ENCODE results near the gene FRMD8. TPM values are rescaled to one million over a fixed set of nuclear protein-coding genes. Genes with fewer than 3 reads are reported as not detected.

FRMD8 gene
- total and polyA plus RNA-seq, 2 experiments from 2014 or later: 25.4 to 106 TPM

DNA sequence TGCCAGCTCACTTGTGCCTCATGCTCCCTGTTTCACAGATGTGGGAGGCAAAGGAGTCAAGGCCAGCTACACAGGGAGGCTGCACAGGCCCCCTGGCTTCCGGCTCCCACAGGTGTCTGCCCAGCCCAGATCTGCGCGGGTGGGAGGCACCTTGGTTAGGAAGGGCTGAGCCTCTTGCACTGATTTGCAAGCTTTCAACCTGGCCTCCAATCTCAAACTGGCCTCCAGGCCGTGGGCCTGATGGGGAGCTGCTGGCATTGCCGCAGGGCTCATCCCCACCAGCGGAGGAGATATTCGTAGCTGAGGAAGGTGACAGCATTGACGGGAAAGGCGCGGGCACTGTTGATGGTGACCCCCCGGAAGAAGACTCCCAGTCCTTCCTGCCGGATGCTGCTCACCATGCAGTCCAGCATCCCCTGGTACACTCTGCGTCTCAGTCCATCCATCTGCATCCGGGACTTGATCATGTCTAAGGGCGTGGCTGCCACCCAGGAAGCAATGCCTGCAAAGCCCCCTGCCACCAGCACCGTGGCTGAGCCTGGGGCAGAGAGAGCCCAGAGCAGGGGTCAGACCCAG, 10.2 kb upstream of the FRMD8 start:
- H3K4me1 ChIP-seq (ENCODE audit: insufficient read depth): peaks cover 6% of the 10 kb centered on the region
- WGBS, 2 experiments (ENCODE audit: low coverage in 1 of 2, low lambda C conversion rate in 2 of 2, missing lambda C conversion rate in 2 of 2): 92 to 94% methylated on average over 13 to 16 of the region's 16 CpGs
- H3K79me2 ChIP-seq (ENCODE audit: insufficient read depth): peaks cover 6% of the 10 kb centered on the region

DNA sequence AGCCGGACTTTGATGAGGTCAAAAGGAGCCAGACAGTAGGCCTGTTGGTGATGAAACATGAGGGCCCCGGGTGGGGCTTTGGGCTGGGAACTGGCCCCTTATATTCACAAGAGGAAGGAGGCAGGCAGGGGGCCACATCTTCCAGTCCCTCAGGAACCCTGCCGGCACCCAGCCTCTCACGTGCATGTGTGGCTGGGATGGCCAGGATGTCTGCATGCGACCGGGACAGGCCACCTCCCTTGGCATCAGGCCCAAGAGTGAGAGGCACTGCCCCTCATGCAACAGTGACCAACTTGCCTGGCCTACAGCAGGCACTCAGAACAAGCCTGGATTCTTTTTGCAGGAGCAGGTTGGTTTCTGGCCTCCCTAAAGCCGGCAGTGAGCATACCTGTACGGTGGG, 9.4 kb upstream of the FRMD8 start:
- Histone ChIP-seq H3K4me1 (ENCODE audit: insufficient read depth) (peaks cover 8% of the 10 kb centered on the region), H4K20me1 (ENCODE audit: insufficient read depth) (no peaks in the 10 kb centered on the region), H3K79me2 (ENCODE audit: insufficient read depth) (peaks cover 10% of the 10 kb centered on the region), H3K9me2 (ENCODE audit: insufficient read depth) (no peaks in the 10 kb centered on the region), H3K4me3 (no peak overlapping the region), H3K27ac (no peak overlapping the region), H3K9me3 (ENCODE audit: low read depth) (no peaks in the 10 kb centered on the region), H3K9ac (no peak overlapping the region), H3K27me3 (replicated peaks; ENCODE audit: insufficient read depth) (no peaks in the 10 kb centered on the region), H3K36me3 (ENCODE audit: low read depth) (no peaks in the 10 kb centered on the region), H2AFZ (no peak overlapping the region), H3F3A (ENCODE audit: insufficient read depth) (peaks cover under 1% of the 10 kb centered on the region; the same call in 1 of the 2 replicates), H3K4me2 (ENCODE audit: unreplicated experiment) (no peak overlapping the region)
- in situ Hi-C loops (cut with MboI): loop anchor here (10.0 kb wide), 1 partner anchor 138 kb away; no protein-coding TSS in a partner anchor
- WGBS, 2 experiments (ENCODE audit: low coverage in 1 of 2, low lambda C conversion rate in 2 of 2, missing lambda C conversion rate in 2 of 2): 49 to 60% methylated on average over 8 of the region's 8 CpGs
- no peak for DNase-seq
- no peak for TF ChIP-seq EZH2phosphoT487 (IDR thresholded peaks at IDR 0.05; ENCODE audit: insufficient read depth, low read depth)
- no peak for TF ChIP-seq EZH2 (IDR thresholded peaks at IDR 0.05; ENCODE audit: insufficient read depth, poor library complexity, severe bottlenecking)

More for the DNA sequence above, 10.2 kb upstream of the FRMD8 start:
- no peaks in the 10 kb centered on the region for H3K9me3 ChIP-seq (ENCODE audit: low read depth)
- H4K20me1 ChIP-seq (ENCODE audit: insufficient read depth): no peaks in the 10 kb centered on the region
- DNase-seq: no peak
- no peaks in the 10 kb centered on the region for H3K9me2 ChIP-seq (ENCODE audit: insufficient read depth)
- no peak overlapping the region for H3K4me2 ChIP-seq (ENCODE audit: unreplicated experiment)
- no peak overlapping the region for H3K4me3 ChIP-seq
- peaks cover 9% of the 10 kb centered on the region for H3F3A ChIP-seq (ENCODE audit: insufficient read depth)
- H3K27me3 ChIP-seq (replicated peaks; ENCODE audit: insufficient read depth): no peaks in the 10 kb centered on the region
- no peaks in the 10 kb centered on the region for H3K36me3 ChIP-seq (ENCODE audit: low read depth)
- H3K27ac ChIP-seq: no peak overlapping the region
- TF ChIP-seq EZH2 (IDR thresholded peaks at IDR 0.05; ENCODE audit: insufficient read depth, poor library complexity, severe bottlenecking) (no peak), EZH2phosphoT487 (IDR thresholded peaks at IDR 0.05; ENCODE audit: insufficient read depth, low read depth) (no peak)
- no peak overlapping the region for H2AFZ ChIP-seq
- in situ Hi-C loops (cut with MboI): loop anchor here (10.0 kb wide), 1 partner anchor 139 kb away; no protein-coding TSS in a partner anchor
- no peak overlapping the region for H3K9ac ChIP-seq

DNA sequence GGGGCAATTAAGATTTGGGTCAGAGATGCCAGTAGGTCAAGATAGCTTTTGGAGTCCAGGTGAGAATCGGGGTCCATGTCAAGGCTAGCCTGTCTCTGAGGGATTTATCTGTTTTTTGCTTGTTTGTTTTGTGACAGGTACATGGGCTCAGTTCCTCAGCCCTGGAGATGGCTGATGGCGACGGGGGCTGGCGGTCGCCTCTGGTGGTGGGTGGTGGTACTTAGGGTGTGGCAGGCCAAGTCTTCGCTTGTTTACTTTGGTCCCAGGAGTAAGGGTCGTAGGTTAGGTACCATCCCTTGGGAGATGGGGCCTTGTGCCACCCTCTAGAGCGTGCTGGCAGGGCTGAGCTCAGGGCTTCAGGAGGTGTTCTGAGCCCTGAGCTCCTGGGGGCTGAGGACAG, 8.7 kb upstream of the FRMD8 start:
- H4K20me1 ChIP-seq (ENCODE audit: insufficient read depth): no peaks in the 10 kb centered on the region
- no peaks in the 10 kb centered on the region for H3K9me2 ChIP-seq (ENCODE audit: insufficient read depth)
- no peak overlapping the region for H3K27ac ChIP-seq
- peaks cover 2% of the 10 kb centered on the region for H3F3A ChIP-seq (ENCODE audit: insufficient read depth)
- no peak overlapping the region for H3K4me2 ChIP-seq (ENCODE audit: unreplicated experiment)
- H3K4me3 ChIP-seq: no peak overlapping the region
- WGBS, 2 experiments (ENCODE audit: low coverage in 1 of 2, low lambda C conversion rate in 2 of 2, missing lambda C conversion rate in 2 of 2): 90 to 93% methylated on average over 8 of the region's 8 CpGs
- in situ Hi-C loops (cut with MboI): loop anchor here (10.0 kb wide), 1 partner anchor 137 kb away; no protein-coding TSS in a partner anchor
- TF ChIP-seq EZH2phosphoT487 (IDR thresholded peaks at IDR 0.05; ENCODE audit: insufficient read depth, low read depth) (no peak), EZH2 (IDR thresholded peaks at IDR 0.05; ENCODE audit: insufficient read depth, poor library complexity, severe bottlenecking) (no peak)
- H2AFZ ChIP-seq: no peak overlapping the region
- peaks cover 10% of the 10 kb centered on the region for H3K4me1 ChIP-seq (ENCODE audit: insufficient read depth)
- no peaks in the 10 kb centered on the region for H3K9me3 ChIP-seq (ENCODE audit: low read depth)
- no peaks in the 10 kb centered on the region for H3K27me3 ChIP-seq (replicated peaks; ENCODE audit: insufficient read depth)
- no peak overlapping the region for H3K9ac ChIP-seq
- peaks cover 10% of the 10 kb centered on the region for H3K79me2 ChIP-seq (ENCODE audit: insufficient read depth)
- DNase-seq: no peak
- no peaks in the 10 kb centered on the region for H3K36me3 ChIP-seq (ENCODE audit: low read depth)

DNA sequence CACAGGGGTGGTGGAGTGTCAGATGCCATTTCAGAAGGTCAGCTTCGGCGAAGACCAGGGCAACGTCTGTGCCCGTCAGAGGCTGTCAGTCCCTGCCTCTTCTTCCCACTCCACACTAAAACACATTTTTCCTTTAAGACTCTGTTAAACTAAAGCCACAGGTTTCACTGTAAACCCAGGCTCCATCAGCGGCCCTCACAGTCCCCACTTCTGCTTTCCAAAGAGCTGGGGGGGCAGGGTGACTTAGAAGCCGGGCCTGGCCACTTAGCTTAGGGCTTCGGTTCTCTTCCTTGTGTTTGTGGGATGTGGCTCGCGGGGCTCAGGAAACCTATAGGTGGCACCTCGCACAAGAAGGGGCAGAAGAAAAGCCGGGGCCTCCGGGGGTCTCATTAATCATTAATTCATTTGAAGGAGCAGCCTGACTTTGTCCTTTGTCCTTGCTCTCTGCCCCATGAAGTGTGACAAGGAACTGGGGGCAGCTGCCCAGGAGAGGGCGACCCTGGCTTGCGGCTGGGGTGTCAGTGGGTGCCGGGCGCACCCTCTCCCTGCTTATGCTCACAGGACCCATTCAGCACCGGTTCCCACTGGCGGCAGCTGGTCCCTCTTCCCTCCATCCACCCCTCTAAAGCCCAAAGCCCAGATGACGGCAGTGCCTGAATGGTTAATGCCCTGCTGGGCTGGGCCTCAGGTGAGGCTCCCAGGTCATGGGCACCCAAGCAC, 8.1 kb upstream of the FRMD8 start:
- Histone ChIP-seq H2AFZ (no peak overlapping the region), H3K27me3 (replicated peaks; ENCODE audit: insufficient read depth) (no peaks in the 10 kb centered on the region)
- no peak for DNase-seq

More for the DNA sequence above, 8.1 kb upstream of the FRMD8 start:
- Histone ChIP-seq H4K20me1 (ENCODE audit: insufficient read depth) (no peaks in the 10 kb centered on the region), H3K36me3 (ENCODE audit: low read depth) (no peaks in the 10 kb centered on the region), H3K4me1 (ENCODE audit: insufficient read depth) (peaks cover 16% of the 10 kb centered on the region), H3K9me2 (ENCODE audit: insufficient read depth) (no peaks in the 10 kb centered on the region), H3K9ac (no peak overlapping the region), H3F3A (ENCODE audit: insufficient read depth) (peaks cover 8% of the 10 kb centered on the region), H3K27ac (no peak overlapping the region), H3K4me2 (ENCODE audit: unreplicated experiment) (no peak overlapping the region), H3K9me3 (ENCODE audit: low read depth) (no peaks in the 10 kb centered on the region), H3K79me2 (ENCODE audit: insufficient read depth) (peaks cover 10% of the 10 kb centered on the region), H3K4me3 (no peak overlapping the region)
- in situ Hi-C loops (cut with MboI): loop anchor here (10.0 kb wide), 1 partner anchor 136 kb away; no protein-coding TSS in a partner anchor
- TF ChIP-seq EZH2phosphoT487 (IDR thresholded peaks at IDR 0.05; ENCODE audit: insufficient read depth, low read depth): no peak
- TF ChIP-seq EZH2 (IDR thresholded peaks at IDR 0.05; ENCODE audit: insufficient read depth, poor library complexity, severe bottlenecking): no peak
- 86 to 87% methylated on average over 18 to 19 of the region's 19 CpGs for WGBS, 2 experiments (ENCODE audit: low coverage in 1 of 2, low lambda C conversion rate in 2 of 2, missing lambda C conversion rate in 2 of 2)
